Measurements from ENCODE around the gene TMEM208. TPM values are rescaled to one million over a fixed set of nuclear protein-coding genes. Genes with fewer than 3 reads are reported as not detected.

The TMEM208 gene
- 75.8 and 97.1 TPM in 2 replicates for total RNA-seq (2014; rRNA removed; shearing (Covaris generic); ENCODE audit: low replicate concordance)

GRCh38 chr16:67226804-67227566 is at the start of gene TMEM208:
Gene TMEM208, plus strand, starts transcription at chr16:67227130. Its CDS starts 89 bp downstream, at chr16:67227219.
- in situ Hi-C loops (cut with HindIII; ENCODE audit: low pct_unique_long_range_greater_than_20kb, low sequenced_read_pairs) = no loop called here
- peak; percentile 98 for DNase-seq (ENCODE audit: low read depth)

GRCh38 chr16:67177743-67178699 is 48.9 kb upstream of the TMEM208 start:
- peak; percentile 72 for DNase-seq (ENCODE audit: low read depth)
- in situ Hi-C loops (cut with HindIII; ENCODE audit: low pct_unique_long_range_greater_than_20kb, low sequenced_read_pairs) = no loop called here

GRCh38 chr16:67179421-67180080 is 47.4 kb upstream of the TMEM208 start:
- in situ Hi-C loops (cut with HindIII; ENCODE audit: low pct_unique_long_range_greater_than_20kb, low sequenced_read_pairs) = no loop called here
- no peak for DNase-seq (ENCODE audit: low read depth)

- no peak for DNase-seq (ENCODE audit: low read depth)
- in situ Hi-C loops (cut with HindIII; ENCODE audit: low pct_unique_long_range_greater_than_20kb, low sequenced_read_pairs) = no loop called here
Observed at GRCh38 chr16:67180166-67180565, 46.8 kb upstream of the TMEM208 start.

GRCh38 chr16:67181346-67181745 is 45.6 kb upstream of the TMEM208 start:
- DNase-seq (ENCODE audit: low read depth) = no peak
- in situ Hi-C loops (cut with HindIII; ENCODE audit: low pct_unique_long_range_greater_than_20kb, low sequenced_read_pairs) = no loop called here

GRCh38 chr16:67182288-67182687 is 44.6 kb upstream of the TMEM208 start:
- in situ Hi-C loops (cut with HindIII; ENCODE audit: low pct_unique_long_range_greater_than_20kb, low sequenced_read_pairs) = no loop called here
- no peak for DNase-seq (ENCODE audit: low read depth)

- in situ Hi-C loops (cut with HindIII; ENCODE audit: low pct_unique_long_range_greater_than_20kb, low sequenced_read_pairs) = no loop called here
- DNase-seq (ENCODE audit: low read depth) = no peak
Observed at GRCh38 chr16:67183284-67183626, 43.7 kb upstream of the TMEM208 start.

GRCh38 chr16:67183627-67184452 is 43.1 kb upstream of the TMEM208 start, which contains the start of gene MATCAP1:
Gene MATCAP1, minus strand, starts transcription at chr16:67183963. Its CDS starts 3,353 bp downstream, at chr16:67180610.
- peak; percentile 98 for DNase-seq (ENCODE audit: low read depth)
- in situ Hi-C loops (cut with HindIII; ENCODE audit: low pct_unique_long_range_greater_than_20kb, low sequenced_read_pairs) = no loop called here

GRCh38 chr16:67184453-67184994 is 42.4 kb upstream of the TMEM208 start:
- DNase-seq (ENCODE audit: low read depth) = no peak
- in situ Hi-C loops (cut with HindIII; ENCODE audit: low pct_unique_long_range_greater_than_20kb, low sequenced_read_pairs) = no loop called here

GRCh38 chr16:67184995-67185650 is 41.8 kb upstream of the TMEM208 start:
- in situ Hi-C loops (cut with HindIII; ENCODE audit: low pct_unique_long_range_greater_than_20kb, low sequenced_read_pairs) = no loop called here
- DNase-seq (ENCODE audit: low read depth) = peak; percentile 86

- in situ Hi-C loops (cut with HindIII; ENCODE audit: low pct_unique_long_range_greater_than_20kb, low sequenced_read_pairs) = no loop called here
- no peak for DNase-seq (ENCODE audit: low read depth)
Observed at GRCh38 chr16:67185651-67186134, 41.2 kb upstream of the TMEM208 start.

GRCh38 chr16:67186550-67186950 is 40.4 kb upstream of the TMEM208 start:
- DNase-seq (ENCODE audit: low read depth) = no peak
- in situ Hi-C loops (cut with HindIII; ENCODE audit: low pct_unique_long_range_greater_than_20kb, low sequenced_read_pairs) = no loop called here

- in situ Hi-C loops (cut with HindIII; ENCODE audit: low pct_unique_long_range_greater_than_20kb, low sequenced_read_pairs) = no loop called here
- DNase-seq (ENCODE audit: low read depth) = no peak
Observed at GRCh38 chr16:67187175-67187890, 39.6 kb upstream of the TMEM208 start.

GRCh38 chr16:67188323-67188722 is 38.6 kb upstream of the TMEM208 start:
- in situ Hi-C loops (cut with HindIII; ENCODE audit: low pct_unique_long_range_greater_than_20kb, low sequenced_read_pairs) = no loop called here
- DNase-seq (ENCODE audit: low read depth) = no peak

- DNase-seq (ENCODE audit: low read depth) = no peak
- in situ Hi-C loops (cut with HindIII; ENCODE audit: low pct_unique_long_range_greater_than_20kb, low sequenced_read_pairs) = no loop called here
Observed at GRCh38 chr16:67188798-67189197, 38.1 kb upstream of the TMEM208 start.

- no peak for DNase-seq (ENCODE audit: low read depth)
- in situ Hi-C loops (cut with HindIII; ENCODE audit: low pct_unique_long_range_greater_than_20kb, low sequenced_read_pairs) = no loop called here
Observed at GRCh38 chr16:67190041-67190440, 36.9 kb upstream of the TMEM208 start, which contains the start of gene EXOC3L1. Gene EXOC3L1, minus strand, starts transcription at chr16:67190136. Its CDS starts 460 bp downstream, at chr16:67189676.

Measured in Caki2 (cell line).